ENCODE data around the gene BPIFA1. TPM values are rescaled to one million over a fixed set of nuclear protein-coding genes. Genes with fewer than 3 reads are reported as not detected.

The BPIFA1 gene
- total RNA-seq, 2 experiments from 2014 or later, result not detected

- Histone ChIP-seq H3K4me1 (ENCODE audit: insufficient read depth, low read length, poor library complexity, severe bottlenecking) (no peaks in the 10 kb centered on the region), H3K4me3 (ENCODE audit: low read depth, low read length, poor library complexity, severe bottlenecking) (no peak overlapping the region), H2AFZ (ENCODE audit: low read length) (no peak overlapping the region), H3K4me2 (ENCODE audit: low read length) (no peak overlapping the region), H3K79me2 (ENCODE audit: insufficient read depth, low read depth, low read length) (no peaks in the 10 kb centered on the region), H3K9me3 (ENCODE audit: low read length) (no peaks in the 10 kb centered on the region), H3K9me2 (ENCODE audit: insufficient read depth, low read length) (no peaks in the 10 kb centered on the region), H4K20me1 (ENCODE audit: insufficient read depth, low read length) (no peaks in the 10 kb centered on the region), H3K36me3 (ENCODE audit: insufficient read depth, low read length) (no peaks in the 10 kb centered on the region), H3K27ac (ENCODE audit: low read depth, low read length, poor library complexity, severe bottlenecking) (no peak overlapping the region)
- DNase-seq (ENCODE audit: low spot score), result no peak
- POLR2A ChIA-PET, result no interaction called here
- TF ChIP-seq EZH2phosphoT487 (IDR thresholded peaks at IDR 0.05; ENCODE audit: borderline replicate concordance, low read depth, low read length) (no peak), CTCF (conservative IDR thresholded peaks at IDR 0.05; ENCODE audit: low read length) (no peak)
- intact Hi-C loops (cut with micrococcal nuclease; ENCODE audit: unreplicated experiment), result no loop called here
- no TSS peak for BruUV-seq (replicated peaks)
- CTCF ChIA-PET (ENCODE audit: unreplicated experiment), result no interaction called here
Observed at GRCh38 chr20:33231237-33231636, 4.6 kb upstream of the BPIFA1 start.

- intact Hi-C loops (cut with micrococcal nuclease; ENCODE audit: unreplicated experiment), result no loop called here
- POLR2A ChIA-PET, result no interaction called here
- TF ChIP-seq EZH2phosphoT487 (IDR thresholded peaks at IDR 0.05; ENCODE audit: borderline replicate concordance, low read depth, low read length), result no peak
- no peak for TF ChIP-seq CTCF (conservative IDR thresholded peaks at IDR 0.05; ENCODE audit: low read length)
- Histone ChIP-seq H3K79me2 (ENCODE audit: insufficient read depth, low read depth, low read length) (no peaks in the 10 kb centered on the region), H3K4me3 (ENCODE audit: low read depth, low read length, poor library complexity, severe bottlenecking) (no peak overlapping the region), H2AFZ (ENCODE audit: low read length) (no peak overlapping the region), H3K4me1 (ENCODE audit: insufficient read depth, low read length, poor library complexity, severe bottlenecking) (no peaks in the 10 kb centered on the region), H3K9me3 (ENCODE audit: low read length) (no peaks in the 10 kb centered on the region), H3K4me2 (ENCODE audit: low read length) (no peak overlapping the region), H3K27ac (ENCODE audit: low read depth, low read length, poor library complexity, severe bottlenecking) (no peak overlapping the region), H3K36me3 (ENCODE audit: insufficient read depth, low read length) (no peaks in the 10 kb centered on the region), H4K20me1 (ENCODE audit: insufficient read depth, low read length) (no peaks in the 10 kb centered on the region), H3K9me2 (ENCODE audit: insufficient read depth, low read length) (no peaks in the 10 kb centered on the region)
- DNase-seq (ENCODE audit: low spot score), result no peak
- BruUV-seq (replicated peaks), result no TSS peak
- CTCF ChIA-PET (ENCODE audit: unreplicated experiment), result no interaction called here
Observed at GRCh38 chr20:33232486-33233072, 3.2 kb upstream of the BPIFA1 start.

GRCh38 chr20:33233129-33233774, 2.5 kb upstream of the BPIFA1 start:
- Histone ChIP-seq H3K4me2 (ENCODE audit: low read length) (no peak overlapping the region), H3K79me2 (ENCODE audit: insufficient read depth, low read depth, low read length) (no peaks in the 10 kb centered on the region), H2AFZ (ENCODE audit: low read length) (no peak overlapping the region), H3K4me1 (ENCODE audit: insufficient read depth, low read length, poor library complexity, severe bottlenecking) (no peaks in the 10 kb centered on the region), H3K36me3 (ENCODE audit: insufficient read depth, low read length) (no peaks in the 10 kb centered on the region), H3K9me3 (ENCODE audit: low read length) (no peaks in the 10 kb centered on the region), H4K20me1 (ENCODE audit: insufficient read depth, low read length) (no peaks in the 10 kb centered on the region), H3K9me2 (ENCODE audit: insufficient read depth, low read length) (no peaks in the 10 kb centered on the region), H3K4me3 (ENCODE audit: low read depth, low read length, poor library complexity, severe bottlenecking) (no peak overlapping the region), H3K27ac (ENCODE audit: low read depth, low read length, poor library complexity, severe bottlenecking) (no peak overlapping the region)
- CTCF ChIA-PET (ENCODE audit: unreplicated experiment), result no interaction called here
- TF ChIP-seq CTCF (conservative IDR thresholded peaks at IDR 0.05; ENCODE audit: low read length), result no peak
- no peak for TF ChIP-seq EZH2phosphoT487 (IDR thresholded peaks at IDR 0.05; ENCODE audit: borderline replicate concordance, low read depth, low read length)
- intact Hi-C loops (cut with micrococcal nuclease; ENCODE audit: unreplicated experiment), result no loop called here
- no peak for DNase-seq (ENCODE audit: low spot score)
- no TSS peak for BruUV-seq (replicated peaks)
- POLR2A ChIA-PET, result no interaction called here

Data from OCI-LY7 (cell line).